ENCODE data around the gene MDFIC.
A peak's percentile ranks its signal among the peaks of the same experiment; 100 is the strongest.

The MDFIC gene

DNA sequence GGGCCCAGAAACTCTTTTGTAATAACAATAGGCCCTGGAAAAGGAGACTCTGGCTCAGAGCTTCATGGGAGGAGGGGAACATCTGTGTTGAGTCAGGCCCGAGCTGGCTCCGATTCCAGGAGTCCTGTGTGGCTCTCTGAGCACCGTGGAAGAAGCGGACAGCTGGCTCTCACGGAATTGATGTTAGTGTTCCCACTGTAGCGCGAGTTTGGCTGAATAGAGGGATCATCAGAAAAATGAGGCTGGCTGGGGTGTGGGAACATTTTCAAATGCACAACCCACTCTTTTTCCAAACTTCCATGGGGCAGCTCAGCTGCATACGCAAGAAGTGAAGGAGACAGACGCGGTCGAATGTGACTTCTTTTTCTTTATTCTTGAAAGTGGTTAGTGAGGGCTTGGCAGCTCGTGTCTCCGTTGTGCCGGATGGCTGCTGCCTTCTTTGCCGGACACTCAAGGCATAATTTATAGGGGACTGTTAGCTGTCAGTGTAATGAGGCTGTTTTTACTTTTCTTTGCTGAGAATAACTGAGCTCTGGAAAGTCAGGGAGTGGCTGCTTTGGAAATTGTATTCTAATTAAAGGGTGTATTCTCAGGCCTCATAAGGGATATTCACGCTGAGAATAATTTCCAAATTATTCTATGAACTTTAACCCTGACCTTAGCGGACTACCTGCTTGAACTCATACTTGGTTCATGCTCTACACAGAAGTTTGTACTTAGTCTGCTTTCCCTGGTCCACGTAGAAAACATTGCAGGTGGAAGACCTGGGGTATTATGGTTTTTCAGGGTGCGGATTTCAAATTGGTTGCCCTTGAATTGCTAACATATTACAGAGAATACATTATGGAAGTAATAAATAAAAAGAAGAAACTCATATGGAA lies 23.1 kb downstream of the MDFIC start:
- H3K4me1 Mint-ChIP-seq (ENCODE audit: low read depth): peaks cover 47% of the 10 kb centered on the region
- no peak for DNase-seq (ENCODE audit: low spot score)

DNA sequence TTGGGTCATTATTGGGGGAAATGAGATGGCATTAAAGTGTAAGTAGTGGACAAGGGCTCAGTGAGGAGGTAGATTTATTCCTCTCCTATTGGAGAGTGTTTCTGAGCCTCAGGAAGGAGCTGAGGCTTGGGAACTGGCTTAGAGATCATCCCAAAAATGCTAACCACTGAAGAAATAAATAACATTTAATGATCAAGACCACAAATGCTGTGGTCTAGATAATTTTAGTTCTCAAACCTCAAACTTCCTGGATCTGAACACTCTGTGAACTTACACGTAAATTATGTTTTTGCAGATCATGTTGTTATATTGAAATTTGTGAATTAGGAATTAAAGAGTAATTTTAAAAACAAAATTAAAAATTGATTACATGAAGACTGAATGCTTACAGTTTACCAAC lies 27.3 kb downstream of the MDFIC start:
- Mint-ChIP-seq H3K4me3 (peak overlapping the region; percentile 67), H3K27me3 (ENCODE audit: low read depth) (no peaks in the 10 kb centered on the region), H3K27ac (no peak overlapping the region), H3K36me3 (ENCODE audit: low read depth) (peaks cover 60% of the 10 kb centered on the region), H3K9me3 (no peaks in the 10 kb centered on the region), H3K4me1 (ENCODE audit: low read depth) (peaks cover 41% of the 10 kb centered on the region)
- no peak for DNase-seq (ENCODE audit: low spot score)

More for the DNA sequence above, 23.1 kb downstream of the MDFIC start:
- no peaks in the 10 kb centered on the region for H3K9me3 Mint-ChIP-seq
- no peak overlapping the region for H3K27ac Mint-ChIP-seq
- peaks cover 83% of the 10 kb centered on the region for H3K36me3 Mint-ChIP-seq (ENCODE audit: low read depth)
- no peak overlapping the region for H3K4me3 Mint-ChIP-seq
- no peaks in the 10 kb centered on the region for H3K27me3 Mint-ChIP-seq (ENCODE audit: low read depth)

DNA sequence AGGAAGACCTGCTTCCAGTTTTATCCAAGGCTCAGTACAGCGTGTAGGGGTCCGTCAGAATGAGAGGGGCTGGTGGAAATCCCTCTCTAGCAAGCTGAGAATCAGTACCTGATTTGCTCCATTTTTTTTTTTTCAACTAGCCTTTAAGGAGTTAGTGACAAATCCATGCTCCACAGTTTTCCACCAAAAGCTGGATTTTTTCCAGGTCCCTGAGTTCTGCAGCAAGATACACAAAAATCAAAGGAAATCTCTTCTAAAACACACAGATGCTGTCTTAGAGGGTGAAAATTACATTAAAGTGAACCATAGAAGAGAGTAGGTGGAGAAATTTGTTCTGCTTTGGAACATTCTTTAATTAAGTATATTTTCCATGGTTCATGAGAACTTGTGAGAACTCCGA lies 30.4 kb downstream of the MDFIC start:
- H3K36me3 Mint-ChIP-seq (ENCODE audit: low read depth): peaks cover 52% of the 10 kb centered on the region
- no peak overlapping the region for H3K27ac Mint-ChIP-seq
- H3K9me3 Mint-ChIP-seq: no peaks in the 10 kb centered on the region

DNA sequence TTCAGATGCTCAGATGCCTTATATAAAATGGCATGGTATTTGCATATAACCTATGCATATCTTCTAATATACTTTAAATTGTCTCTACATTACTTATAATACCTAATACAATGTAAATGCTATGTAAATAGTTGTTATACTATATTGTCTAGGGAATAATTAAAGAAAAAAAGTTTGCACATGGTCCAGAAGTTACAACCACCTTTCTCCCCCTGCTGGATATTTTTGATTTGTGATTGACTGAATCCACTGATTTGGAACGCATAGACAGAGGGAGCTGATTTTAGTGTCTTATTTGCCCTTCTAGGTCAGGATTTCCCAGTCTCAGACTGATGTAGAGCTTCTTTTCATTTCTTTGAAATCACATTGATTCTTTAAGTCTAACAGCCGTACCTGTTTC lies 31.8 kb downstream of the MDFIC start:
- Mint-ChIP-seq H3K27me3 (ENCODE audit: low read depth) (no peaks in the 10 kb centered on the region), H3K27ac (no peak overlapping the region), H3K4me3 (no peak overlapping the region), H3K4me1 (ENCODE audit: low read depth) (peaks cover 51% of the 10 kb centered on the region), H3K36me3 (ENCODE audit: low read depth) (peaks cover 45% of the 10 kb centered on the region), H3K9me3 (no peaks in the 10 kb centered on the region)
- DNase-seq (ENCODE audit: low spot score): no peak

More for the DNA sequence above, 30.4 kb downstream of the MDFIC start:
- Mint-ChIP-seq H3K27me3 (ENCODE audit: low read depth) (no peaks in the 10 kb centered on the region), H3K4me1 (ENCODE audit: low read depth) (peaks cover 58% of the 10 kb centered on the region), H3K4me3 (no peak overlapping the region)
- no peak for DNase-seq (ENCODE audit: low spot score)

DNA sequence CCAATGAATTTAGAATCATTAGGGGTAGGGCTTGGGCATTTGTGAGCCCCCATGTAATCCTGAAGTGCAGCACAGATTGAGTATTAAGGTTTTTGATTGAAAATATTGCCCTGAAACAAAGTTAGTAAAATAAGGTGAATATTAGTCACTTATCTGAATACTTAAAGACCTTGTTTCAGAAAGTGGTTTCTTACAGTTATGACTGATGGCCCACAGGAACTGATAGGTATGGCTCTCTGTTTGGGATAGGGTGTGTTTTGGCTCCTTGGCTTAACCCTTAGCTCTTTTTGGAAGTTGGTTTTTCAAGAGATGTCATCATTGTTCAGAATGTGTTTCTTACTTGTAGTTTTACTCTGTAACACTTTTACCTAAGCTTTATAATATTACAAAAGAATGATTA lies 34.8 kb downstream of the MDFIC start:
- H3K9me3 Mint-ChIP-seq: no peaks in the 10 kb centered on the region
- peaks cover 46% of the 10 kb centered on the region for H3K36me3 Mint-ChIP-seq (ENCODE audit: low read depth)
- no peaks in the 10 kb centered on the region for H3K27me3 Mint-ChIP-seq (ENCODE audit: low read depth)
- no peak overlapping the region for H3K27ac Mint-ChIP-seq
- H3K4me1 Mint-ChIP-seq (ENCODE audit: low read depth): peaks cover 37% of the 10 kb centered on the region
- DNase-seq (ENCODE audit: low spot score): no peak
- no peak overlapping the region for H3K4me3 Mint-ChIP-seq

DNA sequence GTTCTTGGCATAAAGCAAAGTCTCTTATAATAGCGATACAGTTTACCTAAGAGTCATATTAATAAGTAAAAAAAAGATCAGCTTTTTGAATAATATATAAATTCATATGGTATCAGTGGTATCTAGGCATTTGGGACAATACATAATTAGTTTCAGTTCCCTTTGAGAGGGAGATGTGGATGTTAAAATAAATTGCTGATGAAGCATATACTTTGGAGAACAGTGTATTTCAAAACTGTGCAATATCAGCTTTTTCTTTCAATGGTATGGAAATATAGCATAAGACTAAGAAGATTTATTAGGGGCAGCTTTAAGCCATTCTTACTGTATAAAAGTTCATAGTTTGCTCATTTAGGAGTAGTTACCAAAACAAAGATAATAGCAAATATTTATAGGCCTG lies 35.5 kb downstream of the MDFIC start:
- no peak overlapping the region for H3K27ac Mint-ChIP-seq
- H3K27me3 Mint-ChIP-seq (ENCODE audit: low read depth): no peaks in the 10 kb centered on the region
- peaks cover 40% of the 10 kb centered on the region for H3K4me1 Mint-ChIP-seq (ENCODE audit: low read depth)
- H3K4me3 Mint-ChIP-seq: no peak overlapping the region
- peaks cover 49% of the 10 kb centered on the region for H3K36me3 Mint-ChIP-seq (ENCODE audit: low read depth)
- DNase-seq (ENCODE audit: low spot score): no peak
- H3K9me3 Mint-ChIP-seq: no peaks in the 10 kb centered on the region

DNA sequence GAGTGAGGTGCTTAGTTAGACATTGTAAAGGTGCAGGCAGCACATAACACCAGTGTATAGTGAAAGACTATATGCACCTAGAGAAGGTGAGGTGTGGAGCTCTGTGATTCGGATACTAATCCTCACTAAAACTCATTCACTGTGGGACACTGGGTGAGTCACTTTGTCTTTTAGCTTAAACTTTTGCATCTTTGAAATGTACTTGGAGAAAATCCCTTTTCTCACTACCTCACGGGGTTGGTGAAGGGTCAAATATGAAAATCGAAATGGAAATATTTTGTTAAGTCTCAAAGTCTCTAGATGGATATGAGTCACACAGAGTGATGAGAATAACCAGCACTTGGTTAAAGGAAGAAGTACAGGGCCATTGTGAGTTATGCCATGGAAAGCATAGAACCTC lies 38.0 kb downstream of the MDFIC start:
- no peaks in the 10 kb centered on the region for H3K9me3 Mint-ChIP-seq
- peaks cover 45% of the 10 kb centered on the region for H3K36me3 Mint-ChIP-seq (ENCODE audit: low read depth)
- DNase-seq (ENCODE audit: low spot score): no peak
- no peak overlapping the region for H3K4me3 Mint-ChIP-seq
- H3K27me3 Mint-ChIP-seq (ENCODE audit: low read depth): no peaks in the 10 kb centered on the region
- peaks cover 35% of the 10 kb centered on the region for H3K4me1 Mint-ChIP-seq (ENCODE audit: low read depth)
- no peak overlapping the region for H3K27ac Mint-ChIP-seq

DNA sequence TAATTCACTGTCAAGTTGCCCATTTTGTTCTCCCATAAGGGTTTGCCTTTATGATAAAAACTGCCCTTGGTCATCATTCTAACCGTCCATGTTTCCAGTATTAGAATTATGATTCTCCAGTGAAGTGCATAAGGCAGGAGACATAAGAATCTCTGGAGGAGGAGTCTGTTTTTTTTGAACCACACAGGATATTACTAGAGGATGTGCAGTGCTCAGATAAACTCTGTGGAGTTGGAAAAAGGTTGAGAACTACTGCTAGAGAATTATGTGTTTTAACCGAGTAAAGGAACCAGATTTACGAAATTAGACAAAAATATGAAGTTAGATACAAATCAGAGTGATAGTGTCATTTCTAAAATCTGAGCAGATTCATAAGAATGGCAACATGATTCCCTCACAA lies 40.5 kb downstream of the MDFIC start:
- Mint-ChIP-seq H3K27me3 (ENCODE audit: low read depth) (no peaks in the 10 kb centered on the region), H3K4me1 (ENCODE audit: low read depth) (peaks cover 35% of the 10 kb centered on the region), H3K4me3 (no peak overlapping the region), H3K9me3 (no peaks in the 10 kb centered on the region), H3K27ac (no peak overlapping the region), H3K36me3 (ENCODE audit: low read depth) (peaks cover 51% of the 10 kb centered on the region)
- no peak for DNase-seq (ENCODE audit: low spot score)

DNA sequence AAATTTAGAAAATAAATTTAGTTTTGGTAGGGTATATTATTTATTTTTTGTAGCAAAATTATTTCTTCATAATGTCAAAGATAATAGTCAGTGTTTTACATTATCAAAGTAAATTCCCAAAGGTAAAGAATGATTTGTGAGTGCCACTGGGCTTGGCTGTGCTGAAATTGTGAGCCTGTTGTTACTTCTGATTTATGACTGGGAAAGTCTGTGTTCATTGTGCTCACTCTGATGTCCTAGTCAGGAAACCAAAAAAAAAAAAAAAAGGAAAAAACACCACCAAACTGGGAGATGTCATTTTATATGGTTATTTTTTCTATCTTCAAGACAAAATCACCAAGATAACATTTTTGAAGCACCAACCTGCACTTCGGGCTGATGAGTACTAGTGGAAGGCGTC lies 44.3 kb downstream of the MDFIC start:
- Mint-ChIP-seq H3K9me3 (no peaks in the 10 kb centered on the region), H3K27me3 (ENCODE audit: low read depth) (no peaks in the 10 kb centered on the region), H3K36me3 (ENCODE audit: low read depth) (peaks cover 47% of the 10 kb centered on the region), H3K4me3 (no peak overlapping the region), H3K27ac (no peak overlapping the region), H3K4me1 (ENCODE audit: low read depth) (peaks cover 48% of the 10 kb centered on the region)
- DNase-seq (ENCODE audit: low spot score): no peak

DNA sequence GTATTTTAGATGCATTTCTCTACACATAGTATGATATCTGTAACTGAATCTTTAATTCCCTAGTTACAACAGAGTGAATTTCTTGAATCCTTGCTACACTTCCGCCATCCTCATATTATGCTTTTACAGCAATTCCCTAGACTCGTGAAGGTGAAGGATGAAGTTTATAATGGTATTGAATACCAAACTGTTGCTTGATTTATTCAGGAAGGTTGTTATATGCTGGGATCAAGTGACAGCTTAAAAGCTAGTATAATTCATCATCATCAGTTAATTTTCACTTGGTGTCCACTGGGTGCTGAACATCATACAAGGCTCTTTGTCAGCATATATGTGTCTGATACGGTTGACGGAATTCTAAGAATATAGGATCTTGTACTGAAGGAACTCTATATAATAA lies 47.2 kb downstream of the MDFIC start:
- Mint-ChIP-seq H3K4me3 (no peak overlapping the region), H3K36me3 (ENCODE audit: low read depth) (peaks cover 47% of the 10 kb centered on the region), H3K9me3 (no peaks in the 10 kb centered on the region), H3K27me3 (ENCODE audit: low read depth) (no peaks in the 10 kb centered on the region), H3K4me1 (ENCODE audit: low read depth) (peaks cover 47% of the 10 kb centered on the region), H3K27ac (no peak overlapping the region)
- DNase-seq (ENCODE audit: low spot score): no peak

DNA sequence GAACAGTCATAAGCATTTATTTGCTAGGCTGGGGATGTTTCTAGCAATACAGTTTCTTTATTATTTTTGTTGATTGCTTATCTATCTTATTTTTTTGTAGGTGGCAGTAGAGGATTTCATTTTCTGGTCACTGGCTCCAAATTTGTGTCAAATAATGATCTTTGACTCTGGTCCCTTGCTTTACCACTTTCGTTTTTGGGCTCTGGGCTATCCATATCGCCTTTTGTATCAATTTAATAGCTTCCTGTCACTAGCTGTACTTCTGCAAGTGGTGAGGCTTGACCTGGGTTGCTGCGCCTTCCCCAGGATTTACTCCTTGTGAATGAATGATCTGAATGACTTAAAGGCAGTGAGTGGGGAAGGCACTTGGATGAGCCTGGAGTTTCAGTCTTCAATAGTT lies 48.4 kb downstream of the MDFIC start:
- H3K4me3 Mint-ChIP-seq: no peak overlapping the region
- H3K4me1 Mint-ChIP-seq (ENCODE audit: low read depth): peaks cover 44% of the 10 kb centered on the region
- peaks cover 45% of the 10 kb centered on the region for H3K36me3 Mint-ChIP-seq (ENCODE audit: low read depth)
- H3K9me3 Mint-ChIP-seq: no peaks in the 10 kb centered on the region
- H3K27ac Mint-ChIP-seq: peak overlapping the region; percentile 9
- no peak for DNase-seq (ENCODE audit: low spot score)
- H3K27me3 Mint-ChIP-seq (ENCODE audit: low read depth): no peaks in the 10 kb centered on the region

DNA sequence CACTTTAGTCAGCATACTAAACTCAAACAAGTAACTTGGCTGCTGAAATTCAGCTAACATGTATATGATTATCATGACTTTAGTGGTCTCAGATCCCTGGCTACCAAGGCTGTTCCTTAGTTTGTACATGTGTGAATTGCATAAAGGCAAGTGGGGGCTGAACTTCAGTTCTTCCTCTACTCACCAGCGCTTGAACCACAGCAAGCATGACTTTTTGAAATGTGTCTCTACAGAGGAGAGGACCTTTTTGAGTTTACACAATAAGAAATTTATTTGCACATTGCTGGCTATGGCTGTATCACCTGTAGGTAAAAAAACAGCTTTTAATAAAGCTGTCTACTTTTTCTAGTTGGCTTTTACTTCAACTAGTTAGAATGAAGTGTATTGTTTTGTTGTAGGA lies 48.8 kb downstream of the MDFIC start:
- no peak overlapping the region for H3K27ac Mint-ChIP-seq
- no peak for DNase-seq (ENCODE audit: low spot score)
- H3K36me3 Mint-ChIP-seq (ENCODE audit: low read depth): peaks cover 42% of the 10 kb centered on the region
- H3K9me3 Mint-ChIP-seq: no peaks in the 10 kb centered on the region
- H3K4me1 Mint-ChIP-seq (ENCODE audit: low read depth): peaks cover 43% of the 10 kb centered on the region
- no peak overlapping the region for H3K4me3 Mint-ChIP-seq
- no peaks in the 10 kb centered on the region for H3K27me3 Mint-ChIP-seq (ENCODE audit: low read depth)

DNA sequence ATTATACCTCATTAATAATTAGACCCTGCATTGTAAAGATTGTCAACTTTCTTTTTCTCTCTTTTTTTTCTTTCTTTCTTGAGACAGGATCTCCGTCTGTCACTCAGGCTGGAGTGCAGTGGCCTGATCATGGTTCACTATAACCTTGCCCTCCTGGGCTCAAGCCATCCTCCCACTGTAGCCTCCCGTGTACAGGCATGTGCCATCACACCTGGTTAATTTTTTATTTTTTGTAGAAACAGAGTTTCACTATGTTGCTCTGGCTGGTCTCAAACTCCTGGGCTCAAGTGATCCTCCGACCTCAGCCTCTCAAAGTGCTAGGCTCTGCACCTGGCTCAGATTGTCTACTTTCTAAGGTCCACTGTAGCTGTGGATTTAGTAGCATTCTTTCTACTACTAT lies 50.7 kb downstream of the MDFIC start:
- H3K4me3 Mint-ChIP-seq: no peak overlapping the region
- no peak overlapping the region for H3K27ac Mint-ChIP-seq
- peaks cover 33% of the 10 kb centered on the region for H3K36me3 Mint-ChIP-seq (ENCODE audit: low read depth)
- DNase-seq (ENCODE audit: low spot score): no peak
- no peaks in the 10 kb centered on the region for H3K27me3 Mint-ChIP-seq (ENCODE audit: low read depth)
- H3K9me3 Mint-ChIP-seq: no peaks in the 10 kb centered on the region
- peaks cover 36% of the 10 kb centered on the region for H3K4me1 Mint-ChIP-seq (ENCODE audit: low read depth)

DNA sequence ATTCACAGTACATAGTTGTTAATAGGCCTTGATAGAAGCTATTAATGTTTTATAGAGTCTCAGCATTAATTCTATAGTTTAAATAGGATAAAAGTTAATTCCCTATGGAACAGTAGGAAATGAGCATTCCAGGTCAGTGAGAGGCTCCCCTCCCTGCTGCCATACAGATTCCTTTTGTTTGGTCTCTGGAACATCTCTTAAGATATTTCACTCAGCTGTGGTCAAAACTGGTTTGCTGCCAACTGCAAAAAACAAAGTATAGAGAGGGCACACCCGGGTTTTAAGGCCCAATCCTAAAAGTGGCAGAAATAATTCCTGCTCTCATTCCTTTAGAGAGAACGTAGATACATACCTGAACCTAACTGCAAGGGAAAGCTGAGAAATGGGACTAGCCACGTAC lies 51.3 kb downstream of the MDFIC start:
- H3K9me3 Mint-ChIP-seq: no peaks in the 10 kb centered on the region
- no peak for DNase-seq (ENCODE audit: low spot score)
- no peak overlapping the region for H3K27ac Mint-ChIP-seq
- H3K4me3 Mint-ChIP-seq: no peak overlapping the region
- no peaks in the 10 kb centered on the region for H3K27me3 Mint-ChIP-seq (ENCODE audit: low read depth)
- peaks cover 38% of the 10 kb centered on the region for H3K4me1 Mint-ChIP-seq (ENCODE audit: low read depth)
- peaks cover 35% of the 10 kb centered on the region for H3K36me3 Mint-ChIP-seq (ENCODE audit: low read depth)

DNA sequence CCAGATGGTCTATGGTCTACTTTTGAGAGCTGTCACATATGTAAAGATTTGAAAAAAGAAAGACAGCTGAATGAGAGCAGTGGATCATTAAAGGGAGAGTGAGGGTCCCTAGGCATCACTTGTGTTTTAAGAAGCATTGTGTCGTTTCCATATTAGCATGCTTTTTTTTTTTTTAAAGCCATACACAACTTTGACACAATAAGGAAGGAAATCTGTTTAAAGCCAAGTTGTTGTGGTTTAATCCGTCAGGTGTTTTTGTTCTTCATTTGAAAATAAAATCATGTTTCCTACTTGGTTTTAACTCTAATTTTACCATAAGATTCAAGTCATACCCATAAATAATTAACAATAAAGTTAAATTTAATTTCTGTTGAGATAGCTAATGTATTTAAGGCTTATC lies 53.5 kb downstream of the MDFIC start:
- Mint-ChIP-seq H3K4me1 (ENCODE audit: low read depth) (peaks cover 29% of the 10 kb centered on the region), H3K27ac (no peak overlapping the region), H3K4me3 (no peak overlapping the region), H3K9me3 (no peaks in the 10 kb centered on the region), H3K36me3 (ENCODE audit: low read depth) (peaks cover 37% of the 10 kb centered on the region), H3K27me3 (ENCODE audit: low read depth) (no peaks in the 10 kb centered on the region)
- no peak for DNase-seq (ENCODE audit: low spot score)

Data from T-helper 2 cell treated with Interferon-gamma antibody and Interleukin-4, amounts not matched to agents 5 μg/mL and 100 μg/mL, for 36 hours (primary cell).